ENCODE data around the gene FAM169A. TPM values are rescaled to one million over a fixed set of nuclear protein-coding genes. Genes with fewer than 3 reads are reported as not detected.
"Not testable (repeated sequence)": the region's sequence is repeated elsewhere in the genome, so short reads cannot be mapped to it uniquely, and the experiment has no call there.

Gene FAM169A
- total and polyA plus RNA-seq, 4 donors = 0.25 to 2.8 (median 1.3) TPM

- Histone ChIP-seq H3K4me1 (ENCODE audit: control insufficient read depth in 5 of 5, insufficient read depth in 5 of 5, low read length in 5 of 5) (peaks cover 0 to 4% (median 0%) of the 10 kb centered on the region in 5 donors), H3K9me3 (ENCODE audit: control insufficient read depth in 4 of 4, insufficient read depth in 3 of 4, low read length in 3 of 4) (no peaks in the 10 kb centered on the region), H3K27me3 (ENCODE audit: control insufficient read depth in 3 of 3, insufficient read depth in 3 of 3, low read length in 2 of 3) (no peaks in the 10 kb centered on the region), H3K9ac (ENCODE audit: insufficient read depth in 1 of 2, low read length in 2 of 2) (no peak overlapping the region), H3K27ac (ENCODE audit: low read depth in 1 of 2, low read length in 1 of 2) (no peak overlapping the region), H3K4me3 (no peak overlapping the region), H3K36me3 (ENCODE audit: control insufficient read depth in 4 of 4, insufficient read depth in 4 of 4, low read length in 4 of 4) (no peaks in the 10 kb centered on the region)
- DNase-seq (no peak), ATAC-seq (ENCODE audit: insufficient read depth, low FRiP score) (no peak)
- TF ChIP-seq, protein P1, sequence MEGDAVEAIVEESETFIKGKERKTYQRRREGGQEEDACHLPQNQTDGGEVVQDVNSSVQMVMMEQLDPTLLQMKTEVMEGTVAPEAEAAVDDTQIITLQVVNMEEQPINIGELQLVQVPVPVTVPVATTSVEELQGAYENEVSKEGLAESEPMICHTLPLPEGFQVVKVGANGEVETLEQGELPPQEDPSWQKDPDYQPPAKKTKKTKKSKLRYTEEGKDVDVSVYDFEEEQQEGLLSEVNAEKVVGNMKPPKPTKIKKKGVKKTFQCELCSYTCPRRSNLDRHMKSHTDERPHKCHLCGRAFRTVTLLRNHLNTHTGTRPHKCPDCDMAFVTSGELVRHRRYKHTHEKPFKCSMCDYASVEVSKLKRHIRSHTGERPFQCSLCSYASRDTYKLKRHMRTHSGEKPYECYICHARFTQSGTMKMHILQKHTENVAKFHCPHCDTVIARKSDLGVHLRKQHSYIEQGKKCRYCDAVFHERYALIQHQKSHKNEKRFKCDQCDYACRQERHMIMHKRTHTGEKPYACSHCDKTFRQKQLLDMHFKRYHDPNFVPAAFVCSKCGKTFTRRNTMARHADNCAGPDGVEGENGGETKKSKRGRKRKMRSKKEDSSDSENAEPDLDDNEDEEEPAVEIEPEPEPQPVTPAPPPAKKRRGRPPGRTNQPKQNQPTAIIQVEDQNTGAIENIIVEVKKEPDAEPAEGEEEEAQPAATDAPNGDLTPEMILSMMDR (IDR thresholded peaks at IDR 0.05; ENCODE audit: control extremely low read depth, extremely low read depth) = no peak
- 85 to 93% methylated on average over 7 of the region's 7 CpGs for WGBS, 2 donors
Observed at GRCh38 chr5:74875994-74876791, 10.0 kb upstream of the FAM169A start.

DNA sequence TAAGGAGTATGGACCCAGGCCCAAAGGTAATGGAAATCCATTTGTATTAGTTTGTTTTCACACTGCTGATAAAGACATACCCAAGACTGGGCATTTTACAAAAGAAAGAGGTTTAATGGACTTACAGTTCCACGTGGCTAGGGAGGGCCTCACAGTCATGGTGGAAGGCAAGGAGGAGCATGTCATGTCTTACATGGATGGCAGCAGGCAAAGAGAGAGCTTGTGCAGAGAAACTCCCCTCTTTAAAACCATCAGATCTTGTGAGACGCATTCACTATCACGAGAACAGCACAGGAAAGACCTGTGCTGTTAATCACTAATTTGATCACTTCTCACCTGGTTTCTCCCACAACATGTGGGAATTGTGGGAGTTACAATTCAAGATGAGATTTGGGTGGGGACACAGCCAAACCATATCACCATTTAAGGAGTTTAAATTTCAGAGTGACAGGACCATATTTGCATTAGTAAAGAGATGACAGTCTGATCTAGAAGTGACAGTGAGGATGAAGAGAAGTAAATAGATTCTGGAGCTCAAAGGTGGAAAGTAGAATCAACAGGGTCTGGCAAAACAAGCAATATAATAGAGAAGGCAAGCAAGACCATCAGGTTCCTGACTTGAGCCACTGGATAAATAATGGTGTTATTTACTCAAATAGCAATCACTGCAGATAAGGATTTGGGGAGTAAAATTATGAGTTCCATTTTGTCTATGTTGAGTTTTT is 7.5 kb upstream of the FAM169A start:
- H3K36me3 ChIP-seq (ENCODE audit: control insufficient read depth in 4 of 4, insufficient read depth in 4 of 4, low read length in 4 of 4) = no peaks in the 10 kb centered on the region
- ATAC-seq (ENCODE audit: insufficient read depth, low FRiP score) = no peak

GRCh38 chr5:74870299-74871067 is 4.3 kb upstream of the FAM169A start:
- Histone ChIP-seq H3K27ac (ENCODE audit: low read depth in 1 of 2, low read length in 1 of 2) (no peak overlapping the region), H3K9me3 (ENCODE audit: control insufficient read depth in 4 of 4, insufficient read depth in 3 of 4, low read length in 3 of 4) (no peaks in the 10 kb centered on the region), H3K4me3 (no peak overlapping the region), H3K9ac (ENCODE audit: insufficient read depth in 1 of 2, low read length in 2 of 2) (no peak overlapping the region), H3K27me3 (ENCODE audit: control insufficient read depth in 3 of 3, insufficient read depth in 3 of 3, low read length in 2 of 3) (peaks cover 0 to 14% (median 7%) of the 10 kb centered on the region in 3 donors), H3K4me1 (ENCODE audit: control insufficient read depth in 5 of 5, insufficient read depth in 5 of 5, low read length in 5 of 5) (peaks cover 0 to 9% (median 4%) of the 10 kb centered on the region in 5 donors), H3K36me3 (ENCODE audit: control insufficient read depth in 4 of 4, insufficient read depth in 4 of 4, low read length in 4 of 4) (no peaks in the 10 kb centered on the region)
- no peak for DNase-seq
- no peak for ATAC-seq (ENCODE audit: insufficient read depth, low FRiP score)
- TF ChIP-seq, protein P1 (IDR thresholded peaks at IDR 0.05; ENCODE audit: control extremely low read depth, extremely low read depth) = no peak
- WGBS, 2 donors = 75 to 81% methylated on average over 3 of the region's 3 CpGs

More for the DNA sequence above, 7.5 kb upstream of the FAM169A start:
- TF ChIP-seq, protein P1 (IDR thresholded peaks at IDR 0.05; ENCODE audit: control extremely low read depth, extremely low read depth) = no peak
- Histone ChIP-seq H3K4me3 (no peak overlapping the region), H3K9ac (ENCODE audit: insufficient read depth in 1 of 2, low read length in 2 of 2) (no peak overlapping the region), H3K27ac (ENCODE audit: low read depth in 1 of 2, low read length in 1 of 2) (no peak overlapping the region), H3K4me1 (ENCODE audit: control insufficient read depth in 5 of 5, insufficient read depth in 5 of 5, low read length in 5 of 5) (peaks cover 0 to 4% (median 0%) of the 10 kb centered on the region in 5 donors), H3K27me3 (ENCODE audit: control insufficient read depth in 3 of 3, insufficient read depth in 3 of 3, low read length in 2 of 3) (peaks cover 0 to 3% (median 0%) of the 10 kb centered on the region in 3 donors), H3K9me3 (ENCODE audit: control insufficient read depth in 4 of 4, insufficient read depth in 3 of 4, low read length in 3 of 4) (no peaks in the 10 kb centered on the region)
- 79 to 88% methylated on average over 3 of the region's 3 CpGs for WGBS, 2 donors
- no peak for DNase-seq

GRCh38 chr5:74869414-74869813 is 3.2 kb upstream of the FAM169A start:
- WGBS, 2 donors = 87 to 90% methylated on average over 10 of the region's 10 CpGs
- H3K27me3 ChIP-seq (ENCODE audit: control insufficient read depth in 3 of 3, insufficient read depth in 3 of 3, low read length in 2 of 3) = peaks cover 0 to 23% (median 14%) of the 10 kb centered on the region in 3 donors
- not testable (repeated sequence) for H3K9ac ChIP-seq (ENCODE audit: insufficient read depth in 1 of 2, low read length in 2 of 2); ATAC-seq (ENCODE audit: insufficient read depth, low FRiP score); H3K36me3 ChIP-seq (ENCODE audit: control insufficient read depth in 4 of 4, insufficient read depth in 4 of 4, low read length in 4 of 4); H3K4me3 ChIP-seq; H3K9me3 ChIP-seq (ENCODE audit: control insufficient read depth in 4 of 4, insufficient read depth in 3 of 4, low read length in 3 of 4); H3K27ac ChIP-seq (ENCODE audit: low read depth in 1 of 2, low read length in 1 of 2); DNase-seq
- H3K4me1 ChIP-seq (ENCODE audit: control insufficient read depth in 5 of 5, insufficient read depth in 5 of 5, low read length in 5 of 5) = peaks cover 0 to 16% (median 4%) of the 10 kb centered on the region in 5 donors
